Erythroblast (primary cell): ENCODE measurements around the gene TSHZ3.

Source experiments
- GATA1 ChIP-seq: IDR thresholded peaks from 2 replicates; pipeline ENCODE4 v1.6.1; 2011; ENCODE audit warnings: low read depth, mild to moderate bottlenecking, control low read depth, low read length, moderate library complexity
- POLR2A ChIP-seq: IDR thresholded peaks from 2 replicates; pipeline ENCODE4 v1.6.1; 2011; ENCODE audit warnings: mild to moderate bottlenecking, low read length

DNA sequence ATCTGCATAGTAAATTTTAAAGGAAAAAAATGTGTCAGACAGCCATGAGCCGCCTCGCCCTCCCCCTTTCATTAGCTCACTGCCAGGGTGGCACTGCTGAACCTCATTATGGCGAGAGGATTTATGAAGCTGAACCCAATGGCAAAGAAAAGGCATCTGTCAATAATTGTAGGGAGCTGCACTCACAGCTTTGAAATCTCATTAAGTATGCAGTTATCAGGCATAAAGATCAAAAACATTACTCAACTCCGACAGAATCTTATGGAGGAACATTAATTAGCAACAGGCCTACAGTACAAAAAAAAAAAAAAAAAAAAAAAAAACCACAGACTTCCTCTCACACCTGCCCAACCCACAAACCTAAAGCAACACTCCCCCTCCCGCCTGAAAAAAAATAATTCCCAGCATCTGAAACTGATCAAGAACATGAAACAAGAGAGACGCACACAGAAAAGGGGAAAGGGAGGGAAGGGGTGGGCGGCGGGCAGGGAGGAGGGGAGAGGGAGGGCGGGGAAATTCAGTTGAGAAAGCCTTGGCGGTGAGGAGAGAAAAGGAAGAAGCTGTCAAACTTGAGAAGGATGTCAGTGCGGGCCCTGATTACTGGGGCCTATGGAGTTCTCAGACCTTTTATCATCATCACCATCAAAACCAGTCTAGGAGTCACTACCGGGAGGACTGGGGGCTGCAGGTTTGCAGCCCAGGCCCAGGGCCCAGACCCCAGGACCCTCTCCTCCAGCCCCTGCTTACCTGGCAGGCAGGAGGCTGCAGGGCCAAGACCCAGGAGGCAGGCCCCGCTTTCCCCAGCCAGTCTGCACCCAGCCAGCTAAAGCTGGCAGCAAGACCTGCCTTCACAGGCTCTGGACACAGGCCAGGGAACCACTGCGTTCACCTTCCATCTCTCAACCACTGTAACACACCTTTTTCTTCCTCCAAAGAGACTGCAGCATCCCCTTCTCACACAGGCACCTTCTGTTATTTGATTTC, 8.9 kb downstream of the TSHZ3 start:
- TF ChIP-seq POLR2A (no peak), GATA1 (no peak)
